NAMALWA (cell line): ENCODE data around the gene ZNF536.

ENCODE experiments used
- DNase-seq: peaks from one replicate; pipeline ENCODE4 v3.0.0-alpha.2; 2015; ENCODE audit warnings: low spot score

ZNF536 gene

GRCh38 chr19:30606114-30607050 is 234.2 kb downstream of the ZNF536 start:
- DNase-seq = no peak
